Putamen (tissue), 1 donor: ENCODE results near the gene CREBRF.
"Not testable (repeated sequence)": the region's sequence is repeated elsewhere in the genome, so short reads cannot be mapped to it uniquely, and the experiment has no call there.

Source experiments
- DNase-seq: peaks from one replicate; pipeline ENCODE4 v3.0.0-alpha.2; 2016; ENCODE audit warnings: low spot score

CREBRF gene

GRCh38 chr5:173055983-173056782 is at the start of gene CREBRF:
Gene CREBRF (plus strand): TSS chr5:173056352. CDS start chr5:173080776, 24,424 bp downstream.
- peak; percentile 95 for DNase-seq

- no peak for DNase-seq
These were observed 46.1 kb upstream of the CREBRF start for GRCh38 chr5:173010021-173010420.

GRCh38 chr5:173010547-173011464 is 45.3 kb upstream of the CREBRF start:
- peak; percentile 38 for DNase-seq

DNA sequence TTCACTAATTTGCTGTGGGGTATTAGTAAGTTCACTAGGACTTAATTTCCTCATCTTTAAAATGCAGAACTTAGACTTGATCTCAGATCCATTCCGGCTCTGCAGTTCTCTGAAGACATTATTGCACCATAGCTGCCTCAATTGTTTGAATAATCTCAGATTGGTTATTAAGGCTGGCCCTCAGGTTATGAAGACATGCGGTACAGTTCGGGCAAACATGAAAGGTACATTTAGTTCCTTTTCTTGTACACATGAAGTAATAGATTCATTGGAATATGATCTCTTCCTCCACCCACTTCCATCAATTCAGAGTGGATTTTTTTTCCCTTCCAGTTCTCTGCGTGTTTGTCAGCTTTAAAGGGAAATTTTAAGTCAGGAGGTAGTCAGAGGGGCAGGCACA is 44.6 kb upstream of the CREBRF start:
- DNase-seq: no peak

GRCh38 chr5:173012882-173013281 is 43.3 kb upstream of the CREBRF start:
- DNase-seq: no peak

DNA sequence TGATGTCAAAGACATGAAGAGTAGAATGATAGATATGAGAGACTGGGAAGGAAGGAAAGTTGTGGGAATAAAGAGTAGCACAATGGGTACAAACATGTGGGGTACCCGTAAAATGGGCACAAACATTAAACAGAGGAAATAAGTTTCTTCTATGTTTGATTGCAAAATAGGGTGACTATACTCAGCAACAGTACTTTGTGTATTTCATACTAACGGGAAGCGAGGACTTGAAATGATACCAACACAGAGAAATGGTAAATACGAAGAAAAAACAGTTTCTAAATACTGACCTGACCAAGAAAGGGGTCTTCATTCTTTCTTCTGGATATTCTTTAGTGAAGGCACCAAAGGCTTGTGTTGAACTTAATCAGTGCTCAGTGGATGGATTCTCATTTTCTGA is 41.5 kb upstream of the CREBRF start:
- DNase-seq: no peak

GRCh38 chr5:173015192-173015591 is 41.0 kb upstream of the CREBRF start:
- no peak for DNase-seq

- no peak for DNase-seq
These were observed 40.3 kb upstream of the CREBRF start for GRCh38 chr5:173015598-173016455.

DNA sequence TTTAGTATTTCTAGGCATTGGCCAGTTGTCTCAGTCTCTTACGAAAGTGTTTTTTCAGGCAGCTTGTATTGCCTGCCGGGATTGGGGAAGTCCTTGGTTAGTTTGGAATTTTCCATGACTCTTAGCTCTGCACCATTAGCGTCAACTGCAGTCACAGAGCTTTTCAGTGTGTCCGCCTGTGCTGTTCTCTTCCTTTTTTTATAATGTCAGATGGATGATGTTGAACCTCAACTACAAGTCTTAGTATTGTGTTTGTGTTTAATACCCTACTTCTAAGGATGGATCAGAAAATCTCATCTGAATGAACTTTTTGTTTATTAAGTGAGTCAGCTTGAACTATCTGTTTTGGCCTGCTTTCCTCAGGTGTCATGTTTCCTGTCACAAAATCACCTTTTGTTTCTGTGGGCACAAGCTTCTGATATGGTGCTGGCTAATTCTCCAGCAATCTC is 39.5 kb upstream of the CREBRF start:
- DNase-seq: peak; percentile 55

GRCh38 chr5:173017087-173017486 is 39.1 kb upstream of the CREBRF start:
- not testable (repeated sequence) for DNase-seq

- DNase-seq: no peak
These were observed 37.8 kb upstream of the CREBRF start for GRCh38 chr5:173018358-173018757.

DNA sequence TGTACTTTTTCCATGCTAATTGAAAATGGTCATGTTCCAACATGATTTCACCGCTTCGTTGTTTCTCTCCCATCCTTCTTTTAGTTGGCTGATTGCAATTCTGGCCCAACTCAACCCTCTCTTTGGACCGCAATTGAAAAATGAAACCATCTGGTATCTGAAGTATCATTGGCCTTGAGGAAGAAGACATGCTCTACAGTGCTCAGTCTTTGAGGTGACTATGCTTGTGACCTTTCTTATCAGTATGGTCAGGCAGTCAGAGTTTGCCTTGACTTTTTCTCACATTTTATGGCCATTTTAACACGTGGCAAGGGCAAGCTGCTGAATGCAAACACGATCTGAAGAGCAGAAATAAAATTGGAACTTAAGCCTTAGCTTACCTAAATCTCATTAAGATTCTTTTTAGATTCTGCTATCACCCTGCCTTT is 36.0 kb upstream of the CREBRF start:
- DNase-seq: no peak

DNA sequence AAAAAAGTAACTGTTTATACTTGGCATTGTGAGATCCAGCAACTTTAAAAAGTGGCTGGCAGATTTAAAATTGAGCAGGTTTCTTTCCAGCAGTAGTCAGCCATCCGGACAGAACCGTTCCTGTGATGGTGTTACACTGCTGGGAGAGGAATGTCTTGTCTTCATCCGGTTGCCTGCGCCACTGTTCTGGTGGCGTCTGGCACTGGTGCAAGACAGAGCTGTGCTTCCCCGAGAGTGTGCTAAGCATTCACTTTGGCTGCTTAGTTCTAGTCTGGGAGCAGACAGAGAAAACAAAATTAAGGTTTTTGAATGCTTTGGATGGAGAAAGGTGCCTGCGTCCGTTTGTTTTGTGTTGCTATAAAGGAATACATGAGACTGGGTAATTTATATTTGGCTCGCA is 35.5 kb upstream of the CREBRF start:
- peak; percentile 34 for DNase-seq

DNA sequence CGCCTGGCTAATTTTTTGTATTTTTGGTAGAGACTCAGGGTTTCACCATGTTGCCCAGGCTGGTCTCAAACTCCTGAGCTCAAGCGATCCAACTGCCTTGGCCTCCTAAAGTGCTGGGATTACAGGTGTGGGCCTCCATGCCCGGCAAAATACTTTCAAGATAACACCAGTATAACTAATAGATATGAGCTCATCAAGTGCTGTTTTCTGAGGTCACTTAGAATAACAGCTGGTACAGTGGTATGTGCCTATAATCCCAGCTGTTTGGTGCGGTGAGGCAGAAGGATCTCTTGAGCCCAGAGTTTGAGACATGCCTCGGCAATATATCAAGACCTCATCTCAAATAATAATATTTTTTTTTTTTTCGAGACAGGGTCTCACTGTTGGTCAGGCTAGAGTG is 30.5 kb upstream of the CREBRF start:
- no peak for DNase-seq

DNA sequence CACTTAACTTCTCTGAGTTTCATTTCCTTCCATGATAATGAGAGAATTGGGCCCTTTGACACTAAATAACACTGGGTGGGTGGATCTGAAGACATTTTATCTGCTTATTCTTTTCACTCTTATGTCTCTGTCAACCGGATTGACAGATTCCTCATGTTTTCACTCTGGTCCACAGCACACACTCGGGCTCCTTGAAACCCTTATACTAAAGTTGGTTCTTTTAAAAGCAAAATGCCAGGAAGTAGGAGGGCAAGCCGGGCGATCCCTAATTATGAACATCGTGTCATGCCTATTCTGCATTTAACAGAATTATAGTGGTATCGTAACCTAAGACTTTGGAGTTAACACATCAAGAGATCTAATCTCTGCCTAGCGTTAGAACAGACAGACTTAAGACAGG is 28.2 kb upstream of the CREBRF start:
- DNase-seq: no peak

DNA sequence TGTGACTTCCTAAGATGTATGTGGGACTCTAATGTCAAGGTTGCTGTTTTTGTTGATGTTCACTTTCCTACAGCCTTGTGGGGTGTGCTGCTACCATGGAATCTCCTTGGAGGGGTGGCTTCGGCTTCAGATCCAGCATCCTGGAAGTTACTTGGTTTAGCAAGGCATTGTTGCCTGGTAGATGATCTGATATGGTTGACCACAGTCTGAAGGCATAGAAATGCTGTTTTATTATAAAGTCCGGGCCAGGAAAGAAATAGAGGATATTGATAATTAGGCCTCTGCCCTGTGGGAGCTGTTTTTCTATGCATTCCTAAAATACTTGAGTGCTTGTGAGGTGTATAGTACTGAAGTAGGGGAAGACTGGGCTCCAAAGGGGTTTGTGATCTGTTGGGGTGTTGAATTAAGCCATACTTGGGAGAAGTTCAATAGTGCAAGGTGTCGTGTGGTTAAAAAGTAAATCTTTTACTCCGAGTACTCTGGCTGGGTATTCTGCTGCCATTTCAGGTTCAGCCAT is 27.3 kb upstream of the CREBRF start:
- DNase-seq: no peak

GRCh38 chr5:173029499-173029921 is 26.6 kb upstream of the CREBRF start:
- no peak for DNase-seq

GRCh38 chr5:173032096-173032495 is 24.1 kb upstream of the CREBRF start:
- not testable (repeated sequence) for DNase-seq

GRCh38 chr5:173032730-173033129 is 23.4 kb upstream of the CREBRF start:
- no peak for DNase-seq

DNA sequence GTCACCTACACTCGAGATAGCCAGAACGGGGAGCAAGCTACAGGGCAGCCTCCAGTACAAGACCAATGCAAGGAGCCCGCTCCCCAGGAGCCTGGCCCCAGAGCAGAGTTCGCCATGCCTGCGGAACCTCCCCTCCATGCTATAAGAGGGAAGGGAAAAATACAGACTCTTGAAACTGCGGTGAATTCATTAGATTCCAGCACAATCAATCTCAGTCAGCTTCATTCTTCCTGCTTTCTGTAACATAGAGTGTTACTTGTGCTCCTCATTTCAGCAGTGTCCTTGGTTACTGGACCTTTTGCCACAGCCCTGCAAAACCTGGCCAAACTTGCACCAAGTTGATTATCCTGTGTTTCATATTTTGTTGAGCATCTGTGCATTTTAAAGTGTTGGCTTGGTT is 22.2 kb upstream of the CREBRF start:
- no peak for DNase-seq

- no peak for DNase-seq
These were observed 20.0 kb upstream of the CREBRF start for GRCh38 chr5:173035904-173036707.
